GM18499 (cell line): Measurements from ENCODE around the gene PAM16.
"Not testable (repeated sequence)": the region's sequence is repeated elsewhere in the genome, so short reads cannot be mapped to it uniquely, and the experiment has no call there.

Experiments used
- ATAC-seq: cut with Tn5 transposase; IDR thresholded peaks from one replicate; pipeline ENCODE4 v1.9.1; 2021; ENCODE audit warnings: moderate number of reproducible peaks; ENCODE audit not compliant: insufficient read depth, unreplicated experiment

PAM16 gene

DNA sequence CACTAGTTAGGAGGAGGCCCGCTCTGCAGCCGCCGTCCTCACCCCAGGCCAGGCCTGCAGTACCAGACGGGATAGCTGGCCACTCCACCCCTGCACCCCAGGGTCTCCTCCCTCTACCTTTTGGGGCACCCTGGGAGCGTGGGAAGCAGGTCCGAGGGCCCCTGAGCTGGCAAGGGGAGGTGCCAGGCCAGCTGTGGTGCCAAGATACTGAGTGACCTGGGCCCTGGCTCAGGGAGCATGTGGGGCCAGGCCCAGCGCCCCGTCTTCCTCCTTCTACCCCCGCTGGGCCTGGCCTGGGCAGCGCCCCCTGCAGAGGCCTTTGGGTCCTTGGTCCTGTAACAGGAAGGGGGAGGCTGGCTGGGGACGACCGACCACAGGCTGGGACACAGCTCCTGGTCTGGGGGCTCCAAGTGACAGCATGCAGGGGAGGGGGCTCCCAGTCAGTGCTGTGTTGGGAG lies 13.0 kb downstream of the PAM16 start:
- ATAC-seq: no peak

DNA sequence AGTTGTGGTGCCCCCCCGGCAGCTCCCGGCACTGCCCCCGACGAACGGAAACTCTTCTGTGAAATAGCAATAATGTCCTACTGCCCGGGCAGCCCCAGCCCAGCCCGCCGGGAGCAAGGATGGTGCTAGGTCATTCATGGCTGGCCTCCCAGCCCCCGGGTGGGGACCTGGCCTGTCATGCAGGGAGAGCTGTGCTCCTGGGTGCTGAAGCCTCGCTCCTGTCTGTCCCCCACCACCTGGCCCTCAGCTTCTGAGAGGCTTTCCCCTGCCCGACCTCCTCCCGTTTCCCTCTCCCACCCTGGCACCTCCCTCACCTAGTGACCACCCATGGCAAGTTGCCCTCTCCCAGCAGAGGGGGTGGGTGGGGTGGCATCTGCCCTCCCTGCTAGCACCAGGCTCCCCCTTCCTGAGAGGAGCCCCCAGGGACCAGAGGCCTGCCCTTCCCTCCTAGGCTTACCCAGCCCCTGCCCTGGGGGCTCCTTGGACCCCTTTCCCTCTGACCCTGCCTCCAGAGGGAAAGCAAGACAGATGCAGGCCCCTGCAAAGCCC lies 13.5 kb downstream of the PAM16 start:
- ATAC-seq: no peak

DNA sequence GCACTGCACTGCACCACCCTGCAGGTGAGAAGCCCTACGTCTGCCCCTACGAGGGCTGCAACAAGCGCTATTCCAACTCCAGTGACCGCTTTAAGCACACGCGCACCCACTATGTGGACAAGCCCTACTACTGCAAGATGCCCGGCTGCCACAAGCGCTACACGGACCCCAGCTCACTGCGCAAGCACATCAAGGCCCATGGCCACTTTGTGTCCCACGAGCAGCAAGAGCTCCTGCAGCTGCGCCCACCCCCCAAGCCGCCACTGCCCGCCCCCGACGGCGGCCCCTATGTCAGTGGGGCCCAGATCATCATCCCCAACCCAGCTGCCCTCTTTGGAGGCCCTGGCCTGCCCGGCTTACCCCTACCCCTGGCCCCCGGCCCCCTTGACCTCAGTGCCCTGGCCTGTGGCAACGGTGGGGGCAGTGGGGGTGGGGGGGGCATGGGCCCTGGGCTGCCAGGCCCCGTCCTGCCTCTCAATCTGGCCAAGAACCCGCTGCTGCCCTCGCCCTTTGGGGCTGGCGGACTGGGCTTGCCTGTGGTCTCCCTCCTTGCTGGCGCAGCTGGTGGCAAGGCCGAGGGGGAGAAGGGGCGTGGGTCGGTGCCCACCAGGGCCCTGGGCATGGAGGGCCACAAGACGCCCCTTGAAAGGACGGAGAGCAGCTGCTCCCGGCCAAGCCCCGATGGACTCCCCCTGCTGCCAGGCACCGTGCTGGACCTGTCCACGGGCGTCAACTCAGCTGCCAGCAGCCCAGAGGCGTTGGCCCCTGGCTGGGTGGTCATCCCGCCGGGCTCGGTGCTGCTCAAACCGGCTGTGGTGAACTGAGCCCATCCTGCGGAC lies 14.2 kb downstream of the PAM16 start:
- ATAC-seq: no peak

DNA sequence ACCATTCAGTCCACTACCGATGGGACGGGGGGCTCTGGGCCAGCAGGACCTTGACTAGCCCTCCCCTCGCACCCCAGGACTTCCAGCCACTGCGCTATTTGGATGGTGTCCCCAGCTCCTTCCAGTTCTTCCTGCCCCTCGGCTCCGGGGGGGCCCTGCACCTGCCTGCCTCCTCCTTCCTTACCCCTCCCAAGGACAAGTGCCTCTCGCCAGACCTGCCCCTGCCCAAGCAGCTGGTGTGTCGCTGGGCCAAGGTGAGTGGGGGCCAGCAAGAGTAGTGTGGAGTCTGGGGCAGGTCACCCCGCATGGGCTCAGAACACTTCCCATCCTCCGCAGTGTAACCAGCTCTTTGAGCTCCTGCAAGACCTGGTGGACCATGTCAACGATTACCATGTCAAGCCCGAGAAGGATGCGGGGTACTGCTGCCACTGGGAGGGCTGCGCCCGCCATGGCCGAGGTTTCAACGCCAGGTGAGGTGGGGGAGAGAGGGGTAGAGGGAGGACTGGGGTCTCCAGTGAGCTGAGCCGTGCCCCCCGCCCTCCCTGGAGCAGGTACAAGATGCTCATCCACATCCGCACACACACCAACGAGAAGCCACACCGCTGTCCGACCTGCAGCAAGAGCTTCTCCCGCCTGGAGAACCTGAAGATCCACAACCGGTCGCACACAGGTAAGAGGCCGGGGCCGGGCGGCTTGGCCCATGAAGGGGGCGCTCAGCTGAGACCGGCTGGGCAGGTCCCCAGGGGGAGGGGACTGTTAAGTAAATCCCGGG lies 16.2 kb downstream of the PAM16 start:
- ATAC-seq: no peak

DNA sequence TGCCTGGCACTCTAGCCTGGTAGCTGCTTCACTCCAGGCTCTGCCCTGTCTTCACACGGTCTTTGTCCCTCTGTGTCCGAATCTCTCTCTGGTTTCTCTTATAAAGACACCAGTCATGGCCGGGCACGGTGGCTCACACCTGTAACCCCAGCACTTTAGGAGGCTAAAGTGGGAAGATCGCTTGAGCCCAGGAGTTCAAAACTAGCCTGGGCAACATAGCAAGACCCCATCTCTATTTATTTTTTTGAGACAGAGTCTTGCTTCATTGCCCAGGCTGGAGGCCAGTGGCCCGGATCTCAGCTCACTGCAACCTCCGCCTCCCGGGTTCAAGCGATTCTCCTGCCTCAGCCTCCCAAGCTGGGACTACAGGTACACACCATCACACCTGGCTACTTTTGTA lies 17.4 kb downstream of the PAM16 start:
- not testable (repeated sequence) for ATAC-seq

DNA sequence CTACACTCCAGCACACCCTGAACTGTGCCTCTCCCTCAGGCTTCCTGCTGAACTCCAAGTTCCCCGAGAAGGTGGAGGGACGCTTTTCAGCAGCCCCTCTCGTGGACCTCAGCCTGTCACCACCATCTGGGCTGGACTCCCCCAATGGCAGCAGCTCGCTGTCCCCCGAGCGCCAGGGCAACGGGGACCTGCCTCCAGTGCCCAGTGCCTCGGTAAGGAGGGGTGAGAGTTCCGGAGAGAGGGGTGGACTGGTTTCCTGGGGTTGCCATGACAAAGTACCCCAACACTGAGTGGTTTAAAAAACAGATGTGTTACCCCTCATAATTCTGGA lies 17.8 kb downstream of the PAM16 start:
- no peak for ATAC-seq

DNA sequence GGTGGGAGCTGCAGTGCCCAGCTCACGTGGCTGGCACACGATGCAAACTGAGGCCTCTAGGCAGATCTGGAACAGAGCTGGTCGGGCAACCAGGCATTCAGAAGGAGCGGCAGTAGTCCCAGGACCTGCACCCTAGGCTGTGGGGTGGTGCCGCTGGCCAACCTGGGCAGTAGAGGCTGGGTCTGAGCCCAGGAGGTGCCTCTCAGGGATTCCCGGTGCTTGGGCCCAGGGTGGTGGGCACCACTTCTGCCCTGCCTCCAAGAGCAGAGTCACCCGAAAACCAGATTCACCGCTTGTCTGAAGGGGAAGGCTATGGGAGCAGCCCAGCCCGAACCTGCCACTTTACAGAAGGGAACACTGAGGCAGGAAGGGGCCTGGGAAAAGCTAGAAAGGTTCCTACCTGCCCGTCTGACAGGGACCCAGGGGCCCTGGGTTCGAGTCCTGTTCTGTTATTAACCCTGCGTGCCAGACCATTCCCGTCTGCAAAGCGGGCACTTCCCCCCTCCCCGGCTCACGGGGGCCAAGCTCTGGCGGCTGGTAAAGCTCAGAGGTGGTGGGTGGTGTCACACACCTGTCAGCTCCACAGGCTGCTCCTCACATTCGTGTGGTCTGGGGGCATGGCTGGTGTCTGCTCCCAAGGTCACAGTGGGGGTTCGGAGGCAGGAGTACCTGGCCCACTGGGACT lies 18.4 kb downstream of the PAM16 start:
- no peak for ATAC-seq

DNA sequence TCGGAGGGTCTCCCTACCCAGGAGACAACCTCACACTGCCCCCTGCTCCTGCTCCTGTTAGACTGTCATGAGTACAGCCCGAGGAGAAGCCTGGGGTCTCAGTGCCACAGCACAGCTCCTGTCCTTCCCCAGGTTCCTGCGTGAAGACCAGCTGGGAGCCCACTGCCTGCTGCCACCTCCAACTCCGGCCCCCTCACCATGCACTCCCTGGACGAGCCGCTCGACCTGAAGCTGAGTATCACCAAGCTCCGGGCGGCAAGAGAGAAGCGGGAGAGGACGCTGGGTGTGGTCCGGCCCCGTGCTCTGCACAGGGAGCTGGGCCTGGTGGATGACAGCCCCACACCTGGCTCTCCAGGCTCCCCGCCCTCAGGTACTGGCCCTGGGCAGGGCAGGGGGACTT lies 19.0 kb downstream of the PAM16 start:
- ATAC-seq: no peak

DNA sequence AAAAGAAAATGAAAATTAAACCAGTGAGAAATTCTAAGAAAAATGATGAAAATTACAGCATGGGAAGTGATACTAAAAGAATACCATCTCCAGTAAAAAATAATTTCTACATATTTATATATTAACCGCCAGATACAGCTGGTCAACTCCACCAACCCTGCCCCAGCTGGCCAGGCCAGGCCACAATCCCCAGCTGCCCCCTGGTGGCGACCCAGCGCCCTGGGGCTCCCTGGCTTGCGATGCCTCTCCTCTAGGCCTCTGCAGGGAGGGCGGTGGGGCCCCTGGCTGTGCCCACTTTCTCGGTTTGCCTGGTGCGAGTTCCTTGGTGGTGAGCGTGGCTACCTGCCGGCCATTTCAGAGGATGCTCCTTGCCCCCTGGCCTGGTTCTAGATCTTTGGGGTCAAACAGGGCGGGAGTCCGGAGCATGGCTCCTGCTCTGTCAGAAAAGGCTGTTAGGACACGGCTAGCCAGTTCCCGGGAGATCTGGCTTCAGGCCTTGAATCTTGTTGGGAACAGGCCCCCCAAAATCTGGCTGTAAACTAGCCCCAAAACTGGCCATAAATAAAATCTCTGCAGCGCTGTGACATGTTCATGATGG lies 20.7 kb downstream of the PAM16 start:
- no peak for ATAC-seq

DNA sequence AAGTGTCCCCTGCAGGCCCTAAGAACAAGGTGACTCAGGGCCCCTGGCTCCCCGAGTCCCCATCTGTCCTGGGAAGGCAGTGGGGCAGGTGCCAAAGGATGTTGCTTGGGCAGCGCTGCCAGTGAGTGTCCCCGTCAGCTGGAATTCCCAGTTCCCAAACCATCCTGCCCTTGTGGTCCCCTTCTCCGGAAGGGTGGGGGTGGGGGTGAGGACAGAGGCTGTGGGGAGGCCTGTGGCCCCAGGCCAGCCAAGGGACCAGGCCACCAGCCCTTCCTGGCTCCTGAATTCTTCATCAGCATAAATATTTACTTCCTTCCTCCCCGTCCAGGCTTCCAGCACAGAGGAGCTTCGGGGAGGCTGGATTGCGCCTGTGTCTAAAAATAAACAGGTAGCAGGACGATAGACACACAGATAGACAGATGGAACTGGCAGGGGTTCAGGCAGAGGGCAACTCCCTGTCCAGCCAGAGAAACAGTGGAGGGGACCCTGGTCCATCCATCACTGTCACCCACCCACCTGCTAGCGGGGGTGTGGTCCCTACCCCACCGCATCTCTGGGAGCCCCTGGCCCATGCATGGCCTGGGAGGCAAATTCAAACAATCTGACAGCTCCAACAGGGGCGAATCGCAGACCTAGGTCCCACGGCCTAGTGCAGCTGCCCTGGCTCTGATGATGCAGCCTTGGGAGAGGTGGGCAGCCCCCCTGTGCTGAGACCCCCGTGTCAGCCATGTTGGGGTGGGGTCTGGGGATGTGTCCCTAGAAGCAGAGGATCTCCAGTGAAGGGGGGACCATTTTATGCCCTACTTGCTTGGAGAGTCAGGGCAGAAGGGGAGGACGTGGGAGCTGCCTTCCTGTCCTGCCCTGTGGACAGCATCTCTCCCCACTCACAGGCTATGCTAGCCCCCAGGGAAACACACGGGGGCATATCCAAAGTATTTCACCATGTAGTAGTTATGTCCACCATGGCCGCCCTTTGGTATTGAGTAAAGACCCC lies 22.0 kb downstream of the PAM16 start:
- ATAC-seq: no peak

DNA sequence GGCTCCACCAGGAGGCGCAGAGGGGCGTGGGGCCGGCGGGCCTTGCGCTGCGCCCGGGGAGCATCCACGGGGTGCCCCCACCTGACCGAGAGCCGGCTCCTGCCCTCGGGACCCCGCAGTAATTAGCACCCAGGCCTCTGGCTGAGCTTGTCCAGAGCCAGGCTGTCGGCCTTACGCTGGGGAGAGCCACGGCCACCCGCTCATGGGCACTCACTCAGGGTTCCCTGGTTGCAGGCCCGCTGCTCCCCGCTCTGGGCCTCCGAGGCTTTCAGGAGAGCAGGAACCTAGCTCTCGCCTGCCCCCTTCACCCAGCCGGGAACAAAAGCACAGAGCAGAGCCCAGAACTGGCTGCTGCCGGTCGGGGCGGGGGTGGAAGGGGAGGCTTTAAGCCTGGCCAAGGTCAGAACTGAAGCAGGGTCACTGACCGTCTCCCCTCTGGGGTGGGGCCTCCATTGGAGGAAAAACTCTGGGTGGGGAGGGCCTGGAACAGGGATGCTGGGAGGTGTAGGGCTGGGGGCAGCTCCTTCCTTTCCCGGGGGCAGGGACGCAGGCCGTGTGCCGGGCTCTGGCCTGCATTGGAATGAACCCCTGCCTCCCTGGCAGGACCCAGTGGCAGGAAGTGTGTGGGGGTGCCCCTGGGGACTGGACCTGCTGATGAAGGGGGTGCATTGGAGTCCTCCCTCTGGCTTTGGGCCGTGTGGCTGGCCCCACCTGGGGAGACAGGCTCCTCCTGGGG lies 22.9 kb downstream of the PAM16 start:
- no peak for ATAC-seq

DNA sequence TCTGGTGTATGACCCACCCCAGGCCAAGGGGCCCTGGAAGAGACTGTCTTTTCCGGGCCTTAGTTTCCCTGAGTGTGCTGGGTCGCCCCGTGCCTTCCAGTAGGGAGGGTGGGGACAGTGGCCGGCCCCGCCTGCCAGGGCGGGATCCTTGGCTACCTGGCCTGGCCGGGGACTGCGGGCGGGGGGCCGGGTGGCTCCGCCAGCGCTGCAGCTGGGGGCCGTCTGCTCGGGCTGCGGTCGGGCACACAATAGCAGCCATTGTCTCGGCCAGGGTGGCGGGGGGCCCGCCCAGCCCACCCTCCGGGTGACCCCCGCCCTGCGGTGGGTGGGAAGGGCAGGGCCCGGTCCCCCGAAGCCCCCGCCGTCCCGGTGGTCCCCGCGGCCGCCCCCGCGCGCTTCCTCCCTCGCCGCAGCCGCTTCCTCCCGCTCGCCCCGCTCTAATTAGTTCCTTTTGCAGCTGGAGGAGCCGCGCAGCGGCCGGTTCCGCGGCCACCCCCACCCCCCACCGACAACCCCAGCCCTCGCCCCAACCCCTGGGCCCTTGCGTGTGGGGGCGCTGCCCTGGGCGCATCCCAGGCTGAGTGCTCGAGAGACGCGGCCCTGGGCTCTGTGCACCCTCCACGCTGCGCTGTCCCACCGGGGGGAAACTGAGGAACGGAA lies 23.6 kb downstream of the PAM16 start:
- no peak for ATAC-seq

DNA sequence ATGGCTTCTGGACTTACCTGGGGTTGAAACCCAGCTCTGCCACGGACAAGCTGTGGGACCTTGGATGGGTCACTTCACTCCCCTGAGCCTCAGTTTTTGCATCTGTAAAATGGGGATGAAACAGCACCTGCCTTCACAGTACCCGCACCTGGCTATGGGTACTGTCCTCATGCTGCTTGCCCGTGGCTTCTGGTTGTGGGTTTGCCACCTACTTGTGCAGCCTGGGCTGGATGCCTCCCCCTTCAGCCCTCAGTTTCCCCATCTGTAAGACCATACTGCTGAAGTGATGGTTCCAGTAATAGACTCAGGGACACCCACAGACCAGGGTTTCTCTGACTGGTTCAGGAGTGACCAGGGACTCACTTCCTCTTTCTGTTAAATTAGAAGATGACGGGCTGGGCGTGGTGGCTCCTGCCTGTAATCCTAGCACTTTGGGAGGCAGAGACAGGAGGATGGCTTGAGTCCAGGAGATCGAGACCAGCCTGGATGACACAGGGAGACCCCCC lies 25.8 kb downstream of the PAM16 start:
- ATAC-seq: no peak

DNA sequence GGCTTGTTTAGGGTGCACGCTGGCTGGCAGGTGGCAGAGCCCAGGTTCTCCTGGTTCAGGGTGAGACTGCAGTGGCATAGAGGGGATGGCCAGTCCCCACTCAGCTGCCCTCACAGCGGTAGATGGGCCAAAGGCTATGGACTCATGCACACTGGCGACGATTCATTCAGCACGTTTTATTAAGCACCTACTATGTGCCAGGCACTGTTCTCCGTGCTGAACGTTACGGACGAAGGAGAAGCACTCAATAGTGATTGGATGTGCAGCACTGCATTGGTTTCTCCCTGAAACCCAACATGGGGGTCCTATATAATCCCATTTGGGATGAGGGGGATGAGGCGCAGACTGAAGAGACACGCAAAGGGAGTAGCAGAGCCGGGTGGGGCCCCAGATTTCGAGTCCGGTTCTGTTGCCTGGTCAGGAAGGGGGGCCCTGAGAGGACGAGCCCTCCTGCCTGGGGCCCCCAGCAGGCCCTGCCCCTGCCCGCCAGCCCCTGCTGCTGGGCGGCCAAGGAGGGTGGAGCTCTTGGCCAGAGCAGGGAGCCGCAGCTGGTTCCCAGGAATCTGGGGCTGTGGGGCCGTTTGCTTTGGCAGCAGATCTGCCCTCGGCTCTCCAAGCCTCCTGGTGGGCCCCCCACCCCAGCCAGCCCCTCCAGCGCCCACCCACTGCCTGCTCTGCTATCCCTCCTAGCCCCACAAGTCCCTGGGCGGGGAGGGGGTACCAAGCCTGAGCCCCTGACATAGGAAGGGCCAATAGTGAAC lies 26.4 kb downstream of the PAM16 start:
- no peak for ATAC-seq

DNA sequence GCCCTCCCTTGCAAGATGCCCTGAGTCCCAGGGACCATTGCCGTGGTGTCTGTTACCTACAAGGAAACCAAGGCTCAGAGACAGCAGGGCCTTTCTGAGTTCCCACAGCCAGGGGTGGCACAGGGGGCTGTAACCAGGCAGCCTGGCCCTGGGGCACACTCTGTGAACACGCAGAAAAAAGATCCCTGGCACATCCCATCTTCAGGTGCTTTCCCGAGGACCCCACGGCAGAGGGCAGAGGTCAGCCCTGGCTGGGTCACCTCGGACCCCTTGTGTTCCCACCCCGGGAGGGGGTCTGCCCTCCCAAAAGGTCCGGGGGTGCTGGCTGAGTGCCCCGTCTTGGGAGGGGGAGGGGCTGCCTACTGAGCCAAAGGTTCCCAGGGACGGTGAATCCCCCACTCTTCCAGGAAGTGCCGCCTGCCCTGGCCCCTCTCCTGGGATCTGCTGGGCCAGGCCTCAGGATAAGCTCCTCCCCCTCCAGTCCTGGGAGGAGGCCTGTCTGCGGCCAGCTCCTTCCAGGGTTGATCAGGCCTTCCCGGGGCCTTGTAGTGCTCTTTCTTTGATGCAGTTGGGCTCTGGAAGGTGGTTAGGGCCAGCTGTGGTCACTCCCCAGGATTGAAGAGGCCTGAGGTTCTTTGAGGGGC lies 27.2 kb downstream of the PAM16 start:
- no peak for ATAC-seq

DNA sequence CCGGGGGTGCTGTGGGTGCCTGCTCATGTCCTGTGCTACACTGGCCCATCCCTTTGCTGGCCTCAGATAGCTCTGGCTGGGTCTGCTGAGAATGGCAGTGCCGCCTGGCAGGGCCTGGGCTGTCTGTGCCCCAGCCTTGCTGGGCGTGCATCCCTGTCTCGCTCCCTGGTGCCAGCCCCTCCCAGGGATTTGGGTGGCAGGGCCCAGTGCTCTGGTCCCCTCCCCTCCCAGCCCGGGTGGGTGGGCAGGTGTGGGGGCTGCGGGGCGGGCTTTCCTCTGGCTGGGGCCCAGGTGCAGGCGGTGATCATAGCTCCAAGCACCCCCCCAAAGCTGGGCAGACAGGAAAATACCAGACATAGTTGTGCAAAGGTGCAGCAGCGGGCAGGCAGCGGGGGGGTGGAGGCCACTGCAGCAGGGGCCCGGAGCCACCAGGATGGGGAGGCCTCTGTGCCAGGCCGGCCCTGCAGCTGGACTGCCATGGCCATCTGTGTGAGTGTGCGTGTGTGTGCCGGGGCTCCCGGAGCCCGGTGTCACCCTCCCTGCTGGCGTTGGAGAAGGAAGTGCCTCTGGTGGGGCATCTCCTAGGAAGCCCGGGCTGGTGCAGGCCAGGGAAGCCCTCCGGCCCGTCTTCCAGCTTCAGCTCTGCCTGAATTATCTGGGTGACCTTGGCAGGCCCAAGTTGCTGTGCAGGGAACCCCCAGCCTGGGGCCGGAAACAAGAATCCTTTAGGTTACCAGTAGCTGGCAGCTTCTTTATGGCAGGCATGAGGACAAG lies 27.9 kb downstream of the PAM16 start:
- no peak for ATAC-seq
